Fibroblast of pulmonary artery (primary cell): ENCODE data around the gene PIAS2.

ENCODE experiments used
- DNase-seq: peaks from one replicate; pipeline ENCODE4 v3.0.0-alpha.2; 2010; ENCODE audit warnings: low read depth
- H3K4me3 ChIP-seq: replicated peaks from 2 replicates; pipeline ENCODE4 v1.5.1; 2011; ENCODE audit warnings: low read depth, mild to moderate bottlenecking, control low read depth, low read length, moderate library complexity
- TF ChIP-seq, protein P1 (sequence below): IDR thresholded peaks from 2 replicates; pipeline ENCODE4 v1.5.1; 2011; ENCODE audit warnings: mild to moderate bottlenecking, control low read depth, low read length, inconsistent platforms; ENCODE audit errors: missing control alignments

Gene PIAS2

DNA sequence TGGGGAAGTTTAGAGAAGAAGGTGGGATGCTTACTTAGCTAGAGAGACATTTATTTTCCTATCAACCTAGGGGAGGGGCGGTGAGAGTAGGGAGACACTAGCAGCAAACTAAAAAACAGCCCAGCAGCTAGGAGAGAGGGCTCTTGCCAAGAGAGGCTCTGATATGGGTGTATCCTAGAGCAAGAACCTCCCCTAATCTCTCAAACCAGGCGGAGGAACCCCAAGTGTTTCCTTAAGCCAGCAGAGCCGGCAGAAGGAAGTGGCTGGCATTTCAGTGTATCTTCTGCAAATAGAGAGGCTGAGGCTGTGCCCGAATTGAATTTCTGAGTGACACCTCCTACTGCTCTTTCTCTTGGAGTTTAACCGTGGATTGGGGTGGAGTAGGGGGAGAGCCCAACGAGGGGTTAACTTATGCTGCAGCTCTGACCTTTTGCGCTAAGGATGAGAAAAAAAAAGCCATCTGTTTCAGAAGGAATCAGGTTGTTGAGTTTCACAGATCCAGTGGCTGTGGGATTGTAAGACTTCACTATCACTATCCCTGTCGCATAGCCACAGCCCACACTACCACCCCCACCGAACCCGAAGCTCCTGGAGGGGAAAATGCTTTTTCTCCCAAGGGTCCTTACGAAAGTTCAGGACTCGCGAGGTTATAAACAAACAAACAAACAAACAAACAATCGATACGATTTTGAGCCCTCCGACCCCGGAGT is 161.8 kb downstream of the PIAS2 start:
- TF ChIP-seq, protein P1, sequence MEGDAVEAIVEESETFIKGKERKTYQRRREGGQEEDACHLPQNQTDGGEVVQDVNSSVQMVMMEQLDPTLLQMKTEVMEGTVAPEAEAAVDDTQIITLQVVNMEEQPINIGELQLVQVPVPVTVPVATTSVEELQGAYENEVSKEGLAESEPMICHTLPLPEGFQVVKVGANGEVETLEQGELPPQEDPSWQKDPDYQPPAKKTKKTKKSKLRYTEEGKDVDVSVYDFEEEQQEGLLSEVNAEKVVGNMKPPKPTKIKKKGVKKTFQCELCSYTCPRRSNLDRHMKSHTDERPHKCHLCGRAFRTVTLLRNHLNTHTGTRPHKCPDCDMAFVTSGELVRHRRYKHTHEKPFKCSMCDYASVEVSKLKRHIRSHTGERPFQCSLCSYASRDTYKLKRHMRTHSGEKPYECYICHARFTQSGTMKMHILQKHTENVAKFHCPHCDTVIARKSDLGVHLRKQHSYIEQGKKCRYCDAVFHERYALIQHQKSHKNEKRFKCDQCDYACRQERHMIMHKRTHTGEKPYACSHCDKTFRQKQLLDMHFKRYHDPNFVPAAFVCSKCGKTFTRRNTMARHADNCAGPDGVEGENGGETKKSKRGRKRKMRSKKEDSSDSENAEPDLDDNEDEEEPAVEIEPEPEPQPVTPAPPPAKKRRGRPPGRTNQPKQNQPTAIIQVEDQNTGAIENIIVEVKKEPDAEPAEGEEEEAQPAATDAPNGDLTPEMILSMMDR, result no peak
- DNase-seq, result no peak
- H3K4me3 ChIP-seq, result no peak overlapping the region

DNA sequence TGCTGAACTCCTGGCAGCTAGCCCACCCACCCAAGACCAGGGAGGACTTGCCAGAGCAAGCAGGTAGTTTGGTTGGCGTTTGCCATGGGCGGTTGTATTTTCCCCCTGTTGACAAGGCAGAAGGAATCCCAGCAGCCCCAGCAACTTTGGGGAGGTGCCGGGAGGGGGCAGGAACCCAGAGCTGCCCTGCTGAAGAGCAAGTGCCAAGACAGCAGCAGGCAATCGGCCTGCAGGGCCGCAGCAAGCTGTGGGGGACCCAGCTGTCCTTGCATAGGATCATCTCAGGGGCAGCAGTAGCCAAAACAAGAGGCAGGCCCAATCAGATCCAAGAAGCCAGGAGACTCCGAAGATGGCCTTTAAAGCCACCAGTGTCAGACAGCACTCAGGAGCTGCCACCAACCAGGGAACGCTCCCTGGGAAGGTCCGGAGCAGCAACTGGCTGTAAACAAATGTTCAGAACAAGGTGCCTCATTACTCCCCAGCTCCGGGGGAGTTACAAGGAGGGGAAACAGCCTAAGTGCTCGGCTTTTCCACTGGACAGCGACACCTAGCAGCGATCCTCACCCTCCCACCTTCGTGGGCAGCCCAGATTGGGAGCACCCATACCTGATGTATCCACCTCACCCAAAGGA is 162.5 kb downstream of the PIAS2 start:
- DNase-seq, result no peak
- TF ChIP-seq, protein P1, result peak; percentile 8
- H3K4me3 ChIP-seq, result no peak overlapping the region

DNA sequence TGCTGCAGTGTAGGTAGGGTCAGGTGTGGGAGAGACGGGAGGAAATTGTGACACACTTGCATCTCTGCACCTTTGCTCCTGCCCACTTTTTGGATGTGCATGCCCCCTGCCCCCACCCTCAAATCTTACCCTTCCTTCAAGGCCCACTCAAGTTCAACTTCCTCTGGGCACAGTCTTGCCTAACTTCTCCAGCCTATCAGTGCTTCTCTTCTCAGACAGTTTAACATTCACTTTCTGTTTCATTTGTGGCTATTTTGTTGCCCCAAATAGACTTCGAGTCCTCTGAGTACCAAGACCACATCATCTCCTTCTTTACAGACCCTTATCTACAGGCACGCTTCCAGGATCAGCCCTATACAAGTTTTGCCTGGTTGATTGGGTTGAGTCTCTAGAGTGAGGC is 163.1 kb downstream of the PIAS2 start:
- DNase-seq, result no peak
- H3K4me3 ChIP-seq, result no peak overlapping the region
- TF ChIP-seq, protein P1, result no peak
